K562 (cell line): ENCODE data around the gene SOX30. TPM values are rescaled to one million over a fixed set of nuclear protein-coding genes. Genes with fewer than 3 reads are reported as not detected.

Experiments used
- ATAC-seq: fragments of 200-7000 bp; cut with Tn5 transposase; 3 replicates; pipeline ENCODE4 v1.9.1; 2020; ENCODE audit warnings: moderate library complexity
- BruUV-seq: library from RNA; stranded (reverse); fragments of 400-500 nt; replicated peaks from 2 replicates; lab custom pipeline; 2021; lab: Mats Ljungman, UMichigan
- CTCF ChIA-PET: fragments of 300-600 bp; formaldehyde crosslinking; extraction: SDS; loops from one replicate; lab custom pipeline; 2021; ENCODE audit warnings: low intra/inter-chr PET ratio; lab: Yijun Ruan, JAX
- POLR2A ChIA-PET: fragments of 300-600, 350-650 bp; sonication (Branson Sonifier 250); formaldehyde crosslinking; extraction: SDS; loops from one replicate; lab custom pipeline; 2021; ENCODE audit warnings: antibody characterized with exemption, inconsistent platforms; lab: Yijun Ruan, JAX
- DNase-seq, 4 experiments: peaks; one replicate each; pipeline versions ENCODE4 v3.0.0 to v3.0.0-alpha.2; 2011 to 2018; ENCODE audit warnings: low spot score in 3 of 4, mixed read lengths in 3 of 4; ENCODE audit errors: extremely low read depth in 1 of 4
- FAIRE-seq: peaks from 2 replicates; lab custom pipeline; 2011; peaks lifted over from hg19 to GRCh38; lab: Jason Lieb, UNC
- H2AFZ ChIP-seq: 2 replicates; pipeline ENCODE4 v1.6.0; 2011; ENCODE audit warnings: low read depth, low read length, control low read depth, inconsistent platforms
- H3K27ac ChIP-seq: fragments of 200-600 bp; 3 replicates; pipeline ENCODE4 v1.8.0; 2011; ENCODE audit warnings: low read depth, mild to moderate bottlenecking, control low read depth, inconsistent platforms, low read length, moderate library complexity, mixed read lengths; ENCODE audit errors: extremely low read depth
- H3K27me3 ChIP-seq, 2 experiments: fragments of 300-600 bp in 1 of 2; 2 replicates in 1 of 2; 3 replicates in 1 of 2; pipeline versions ENCODE4 v1.6.0 to v1.8.0; 2011; ENCODE audit warnings: inconsistent platforms in 2 of 2, low read length in 2 of 2, mild to moderate bottlenecking in 1 of 2, mixed read lengths in 1 of 2, moderate library complexity in 1 of 2; ENCODE audit not compliant: control insufficient read depth in 2 of 2, insufficient read depth in 2 of 2
- H3K36me3 ChIP-seq: fragments of 300-600 bp; 3 replicates; pipeline ENCODE4 v1.8.0; 2011; ENCODE audit warnings: mild to moderate bottlenecking, low read length, inconsistent platforms; ENCODE audit not compliant: control insufficient read depth, insufficient read depth
- H3K4me1 ChIP-seq, 2 experiments: fragments of 200-600 bp in 1 of 2; replicated peaks in 1 of 2; 2 replicates in 1 of 2; 3 replicates in 1 of 2; pipeline versions ENCODE4 v1.5.1 to v1.8.0; 2011; ENCODE audit warnings: inconsistent platforms in 2 of 2, low read length in 2 of 2, mild to moderate bottlenecking in 1 of 2, mixed read lengths in 1 of 2, moderate library complexity in 1 of 2; ENCODE audit not compliant: control insufficient read depth in 2 of 2, insufficient read depth in 2 of 2
- H3K4me2 ChIP-seq: 2 replicates; pipeline ENCODE4 v1.6.1; 2011; ENCODE audit warnings: low read length, control low read depth, inconsistent platforms, mixed read lengths; ENCODE audit not compliant: insufficient read depth
- H3K4me3 ChIP-seq: fragments of 200-600 bp; sonication (generic), shearing (Covaris generic); 2 replicates; pipeline ENCODE4 v1.5.1; 2016; ENCODE audit warnings: control low read depth, inconsistent platforms
- H3K79me2 ChIP-seq: fragments of 200-600 bp; 3 replicates; pipeline ENCODE4 v1.8.0; 2011; ENCODE audit warnings: low read length, inconsistent platforms; ENCODE audit not compliant: control insufficient read depth, insufficient read depth
- H3K9ac ChIP-seq, 2 experiments: 2 replicates each; pipeline versions ENCODE4 v1.6.0 to v1.6.1; 2011; ENCODE audit warnings: low read depth in 2 of 2, low read length in 2 of 2, control low read depth in 1 of 2, inconsistent platforms in 1 of 2, mild to moderate bottlenecking in 1 of 2, mixed read lengths in 1 of 2; ENCODE audit not compliant: insufficient read depth in 1 of 2
- H3K9me1 ChIP-seq: one replicate; pipeline ENCODE4 v1.6.0; 2011; ENCODE audit warnings: inconsistent platforms, mild to moderate bottlenecking, low read length, moderate library complexity; ENCODE audit not compliant: control insufficient read depth, insufficient read depth
- H3K9me3 ChIP-seq: replicated peaks from 2 replicates; pipeline ENCODE4 v1.5.1; 2011; ENCODE audit warnings: low read depth, low read length, inconsistent platforms; ENCODE audit not compliant: control insufficient read depth, insufficient read depth
- H4K20me1 ChIP-seq: replicated peaks from 2 replicates; pipeline ENCODE4 v1.6.1; 2011; ENCODE audit warnings: low read length, inconsistent platforms, mixed read lengths; ENCODE audit not compliant: control insufficient read depth, insufficient read depth
- ARID1B ChIP-seq: fragments of 450-650 bp; IDR thresholded peaks from 2 replicates; pipeline ENCODE4 v1.6.1; 2016; ENCODE audit warnings: antibody characterized with exemption, mild to moderate bottlenecking, inconsistent platforms
- HLTF ChIP-seq: fragments of 450-650 bp; IDR thresholded peaks from 2 replicates; pipeline ENCODE4 v1.6.1; 2016
- NR2C1 ChIP-seq, 2 experiments: fragments of 450-650 bp; IDR thresholded peaks; 2 replicates each; pipeline ENCODE4 v1.6.1; 2017; ENCODE audit warnings: mild to moderate bottlenecking in 2 of 2, antibody characterized with exemption in 1 of 2, inconsistent platforms in 1 of 2, missing compliant biosample characterization in 1 of 2, missing genetic modification characterization in 1 of 2
- SMAD3 ChIP-seq: fragments of 450-650 bp; formaldehyde crosslinking; conservative IDR thresholded peaks from 2 replicates; pipeline ENCODE4 v1.4.0; 2020; ENCODE audit warnings: mild to moderate bottlenecking
- SMARCA5 ChIP-seq: fragments of 450-650 bp; IDR thresholded peaks from 2 replicates; pipeline ENCODE4 v1.6.1; 2016
- SRSF9 ChIP-seq: fragments of 200-400 bp; formaldehyde crosslinking; IDR thresholded peaks from 2 replicates; pipeline ENCODE4 v1.6.1; 2017; ENCODE audit warnings: low read depth, low read length, borderline replicate concordance
- ZNF197 ChIP-seq: fragments of 200-800 bp; sonication (Bioruptor generic); IDR thresholded peaks from 2 replicates; pipeline ENCODE4 v1.6.1; 2016; ENCODE audit warnings: low read depth, missing genetic modification characterization, missing compliant biosample characterization
- WGBS: fragments of 100-300 bp; shearing (Covaris generic); methylation state at CpG from one replicate; pipeline ENCODE4 v1.1.6; 2016; ENCODE audit warnings: low coverage, mixed read lengths; ENCODE audit not compliant: insufficient coverage; ENCODE audit errors: missing lambda C conversion rate; 5-methylcytosine and 5-hydroxymethylcytosine counted together
- in situ Hi-C: fragments of 300-500 bp; cut with MboI; formaldehyde crosslinking; loops from 4 replicates; pipeline ENCODE4 v1.15.0; 2018; ENCODE audit warnings: inconsistent platforms, mixed read lengths
- intact Hi-C: fragments of 100-400 bp; cut with micrococcal nuclease; formaldehyde crosslinking; loops from 2 replicates; pipeline ENCODE4 v1.14.2; 2022
- polyA plus RNA-seq, 8 experiments: library from polyadenylated mRNA; depleted of rRNA in 4 of 8; stranded (reverse) in 5 of 8; unstranded in 3 of 8; fragments of >200 nt; fragmentation: Nextera tagmentation in 2 of 8; fragmentation: Illumina TruSeq in 1 of 8; extraction: Ambion mirVana in 2 of 8; extraction: Trizol in 1 of 8; gene quantifications; 2 replicates each; pipeline versions ENCODE4 v1.2.1 to v1.2.3, GENCODE V29; 2011 to 2014; ENCODE audit warnings: inconsistent platforms in 1 of 8, missing spikeins in 1 of 8
- total RNA-seq, 7 experiments: library from RNA; depleted of rRNA in 6 of 7; stranded (reverse); fragments of >200 nt in 6 of 7; fragmentation: Illumina TruSeq in 2 of 7; extraction: Trizol in 2 of 7; gene quantifications; 2 replicates each; pipeline versions ENCODE4 v1.2.1 to v1.2.3, GENCODE V29; 2011 to 2021; ENCODE audit warnings: low replicate concordance in 1 of 7
- TF ChIP-seq, protein P1 (sequence below): fragments of 250-450 bp; sonication (Bioruptor Pico); IDR thresholded peaks from 2 replicates; pipeline ENCODE4 v1.8.0; 2021; ENCODE audit warnings: moderate library complexity, mild to moderate bottlenecking, inconsistent platforms

Gene SOX30
- total and polyA plus RNA-seq, 9 of the 15 experiments (the other 6 are each of a cell fraction or from before 2014, with no cell fraction given): not detected

DNA sequence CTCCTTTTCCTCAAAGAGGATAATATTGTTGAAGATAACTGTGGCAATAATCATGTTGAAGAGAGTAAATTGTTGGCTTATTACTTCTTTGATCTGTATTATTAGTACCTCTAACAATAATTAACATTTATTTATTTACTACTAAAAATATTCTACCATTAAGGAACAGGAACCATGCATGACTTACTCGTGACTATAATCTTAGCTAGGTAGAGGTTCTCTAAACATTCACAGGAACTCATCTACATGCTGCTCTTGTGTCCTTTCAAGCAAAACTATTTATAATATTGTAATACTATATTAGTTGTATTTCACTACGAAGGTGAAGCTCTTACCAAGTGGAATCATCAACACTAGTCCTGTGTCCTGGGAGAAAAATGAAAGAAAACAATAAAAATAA lies 3.1 kb downstream of the SOX30 start:
- Histone ChIP-seq H3K9ac (no peak overlapping the region), H3K79me2 (no peaks in the 10 kb centered on the region), H3K36me3 (no peaks in the 10 kb centered on the region), H3K4me3 (no peak overlapping the region), H3K9me1 (no peaks in the 10 kb centered on the region), H3K4me2 (no peak overlapping the region), H2AFZ (no peak overlapping the region), H3K4me1 (peaks cover 0 to 8% of the 10 kb centered on the region in 2 experiments; a peak in 1 of 5 replicates), H3K27ac (no peak overlapping the region), H3K9me3 (no peaks in the 10 kb centered on the region), H4K20me1 (no peaks in the 10 kb centered on the region), H3K27me3 (peaks cover 2 to 4% of the 10 kb centered on the region in 2 experiments; a peak in 2 of 5 replicates)
- ChIA-PET CTCF (no interaction called here), POLR2A (no interaction called here)
- DNase-seq (no peak), FAIRE-seq (no peak), ATAC-seq (no peak)
- BruUV-seq: no TSS peak
- no peak for TF ChIP-seq ARID1B
- 0% methylated on average over 2 of the region's 2 CpGs for WGBS
- intact Hi-C loops (no loop called here), in situ Hi-C loops (no loop called here)

DNA sequence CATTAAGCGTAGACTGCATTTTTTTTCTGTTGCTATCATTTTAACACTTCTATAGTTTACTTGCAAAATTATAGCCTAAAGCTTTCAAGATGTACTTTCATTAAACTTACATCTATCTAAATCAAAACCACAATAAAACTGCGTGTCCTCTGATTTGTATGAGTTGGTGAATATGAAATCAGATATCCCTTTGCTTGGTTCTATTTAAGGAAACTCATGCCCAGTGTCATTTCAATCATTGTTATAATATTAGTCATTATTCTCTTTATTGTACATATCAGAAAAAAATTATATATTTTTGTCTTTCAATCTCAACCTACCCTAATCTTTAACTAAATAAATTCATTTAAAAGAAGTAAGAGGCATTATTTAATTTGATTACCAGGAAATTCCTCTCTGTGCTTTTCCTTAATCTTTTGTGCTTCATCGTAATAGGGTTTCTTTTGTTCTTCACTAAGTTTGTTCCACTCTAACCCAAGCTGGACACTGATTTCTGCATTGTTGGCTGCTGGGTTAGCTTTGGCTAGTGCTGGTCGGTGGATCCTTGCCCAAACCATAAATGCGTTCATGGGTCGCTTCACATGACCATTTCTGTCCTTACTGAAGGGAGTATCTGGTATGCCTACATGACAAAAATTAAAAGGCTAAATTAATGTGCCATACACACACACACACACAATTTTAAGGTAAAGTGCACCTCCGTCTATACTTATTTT lies 3.8 kb downstream of the SOX30 start:
- no TSS peak for BruUV-seq
- DNase-seq (no peak), FAIRE-seq (no peak), ATAC-seq (no peak)
- Histone ChIP-seq H4K20me1 (no peaks in the 10 kb centered on the region), H3K27ac (no peak overlapping the region), H3K9me3 (no peaks in the 10 kb centered on the region), H3K4me2 (no peak overlapping the region), H3K9ac (no peak overlapping the region), H2AFZ (no peak overlapping the region), H3K4me3 (no peak overlapping the region), H3K79me2 (no peaks in the 10 kb centered on the region), H3K36me3 (no peaks in the 10 kb centered on the region), H3K27me3 (peaks cover 2 to 4% of the 10 kb centered on the region in 2 experiments; a peak in 2 of 5 replicates), H3K4me1 (peaks cover 0 to 8% of the 10 kb centered on the region in 2 experiments; a peak in 1 of 5 replicates), H3K9me1 (no peaks in the 10 kb centered on the region)
- intact Hi-C loops: no loop called here
- in situ Hi-C loops: no loop called here
- ChIA-PET POLR2A (no interaction called here), CTCF (no interaction called here)
- WGBS: 20% methylated on average over 7 of the region's 7 CpGs
- TF ChIP-seq SMAD3 (CRISPR knock-in tag) (no peak), ZNF197 (CRISPR knock-in tag) (no peak), SMARCA5 (no peak), SRSF9 (no peak), HLTF (no peak), NR2C1 (IDR thresholded peaks at IDR 0.05) (no peak), NR2C1 (tag; IDR thresholded peaks at IDR 0.05) (no peak)
- TF ChIP-seq, protein P1, sequence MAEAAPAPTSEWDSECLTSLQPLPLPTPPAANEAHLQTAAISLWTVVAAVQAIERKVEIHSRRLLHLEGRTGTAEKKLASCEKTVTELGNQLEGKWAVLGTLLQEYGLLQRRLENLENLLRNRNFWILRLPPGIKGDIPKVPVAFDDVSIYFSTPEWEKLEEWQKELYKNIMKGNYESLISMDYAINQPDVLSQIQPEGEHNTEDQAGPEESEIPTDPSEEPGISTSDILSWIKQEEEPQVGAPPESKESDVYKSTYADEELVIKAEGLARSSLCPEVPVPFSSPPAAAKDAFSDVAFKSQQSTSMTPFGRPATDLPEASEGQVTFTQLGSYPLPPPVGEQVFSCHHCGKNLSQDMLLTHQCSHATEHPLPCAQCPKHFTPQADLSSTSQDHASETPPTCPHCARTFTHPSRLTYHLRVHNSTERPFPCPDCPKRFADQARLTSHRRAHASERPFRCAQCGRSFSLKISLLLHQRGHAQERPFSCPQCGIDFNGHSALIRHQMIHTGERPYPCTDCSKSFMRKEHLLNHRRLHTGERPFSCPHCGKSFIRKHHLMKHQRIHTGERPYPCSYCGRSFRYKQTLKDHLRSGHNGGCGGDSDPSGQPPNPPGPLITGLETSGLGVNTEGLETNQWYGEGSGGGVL (CRISPR knock-in tag): no peak
